HepG2 (cell line): ENCODE measurements around the gene CHST11. TPM values are rescaled to one million over a fixed set of nuclear protein-coding genes. Genes with fewer than 3 reads are reported as not detected.

Experiments
- ATAC-seq: fragments of 200-7000 bp; cut with Tn5 transposase; 3 replicates; pipeline ENCODE4 v1.9.1; 2020; ENCODE audit warnings: mild to moderate bottlenecking, moderate library complexity
- BruUV-seq: library from RNA; stranded (reverse); fragments of 400-500 nt; replicated peaks from 2 replicates; lab custom pipeline; 2021; lab: Mats Ljungman, UMichigan
- CTCF ChIA-PET: fragments of 300-600 bp; formaldehyde crosslinking; extraction: SDS; loops from one replicate; lab custom pipeline; 2021; ENCODE audit warnings: low total read pairs, inconsistent platforms, low intra/inter-chr PET ratio; lab: Yijun Ruan, JAX
- POLR2A ChIA-PET: fragments of 350-600 bp; sonication (Branson Sonifier 250); formaldehyde crosslinking; loops from one replicate; lab custom pipeline; 2020; ENCODE audit warnings: antibody characterized with exemption, inconsistent platforms; lab: Yijun Ruan, JAX
- DNase-seq: peaks from one replicate; pipeline ENCODE4 v3.0.0-alpha.2; 2015; ENCODE audit warnings: low spot score
- FAIRE-seq: peaks from 3 replicates; lab custom pipeline; 2011; peaks lifted over from hg19 to GRCh38; lab: Jason Lieb, UNC
- H2AFZ ChIP-seq: one replicate; pipeline ENCODE4 v1.6.1; 2011; ENCODE audit warnings: low read length, inconsistent platforms
- H3K27ac ChIP-seq: fragments of 300-600 bp; 3 replicates; pipeline ENCODE4 v1.8.0; 2011; ENCODE audit warnings: mixed run types, mild to moderate bottlenecking, mixed read lengths, low read length, inconsistent platforms; ENCODE audit not compliant: insufficient read depth; ENCODE audit errors: extremely low read length
- H3K27me3 ChIP-seq, 2 experiments: fragments of 200-600 bp in 1 of 2; 2 replicates in 1 of 2; 3 replicates in 1 of 2; pipeline versions ENCODE4 v1.6.0 to v1.8.0; 2011; ENCODE audit warnings: low read length in 2 of 2, mild to moderate bottlenecking in 2 of 2, moderate library complexity in 2 of 2, inconsistent platforms in 1 of 2; ENCODE audit not compliant: insufficient read depth in 2 of 2, control insufficient read depth in 1 of 2
- H3K36me3 ChIP-seq, 2 experiments: fragments of 200-600 bp in 1 of 2; replicated peaks in 1 of 2; 2 replicates in 1 of 2; 3 replicates in 1 of 2; pipeline versions ENCODE4 v1.5.1 to v1.8.0; 2011; ENCODE audit warnings: low read length in 2 of 2, inconsistent platforms in 1 of 2; ENCODE audit not compliant: insufficient read depth in 2 of 2, control insufficient read depth in 1 of 2
- H3K4me1 ChIP-seq: 2 replicates; pipeline ENCODE4 v1.5.1; 2012; ENCODE audit warnings: low read length, inconsistent platforms; ENCODE audit not compliant: insufficient read depth
- H3K4me2 ChIP-seq: 2 replicates; pipeline ENCODE4 v1.6.0; 2011; ENCODE audit warnings: low read depth, low read length, inconsistent platforms
- H3K4me3 ChIP-seq, 3 experiments: fragments of 200-600 bp in 1 of 3; sonication (generic), shearing (Covaris generic) in 1 of 3; replicated peaks in 1 of 3; 2 replicates each; pipeline ENCODE4 v1.5.1; 2011 to 2016; ENCODE audit warnings: low read length in 3 of 3, inconsistent platforms in 2 of 3, low read depth in 2 of 3, mild to moderate bottlenecking in 2 of 3, control low read depth in 1 of 3, mixed read lengths in 1 of 3; ENCODE audit not compliant: insufficient read depth in 1 of 3
- H3K79me2 ChIP-seq: one replicate; pipeline ENCODE4 v1.6.1; 2011; ENCODE audit warnings: low read length, inconsistent platforms; ENCODE audit not compliant: insufficient read depth
- H3K9ac ChIP-seq: 2 replicates; pipeline ENCODE4 v1.6.0; 2011; ENCODE audit warnings: mild to moderate bottlenecking, low read depth, low read length, inconsistent platforms; ENCODE audit not compliant: insufficient read depth
- H3K9me3 ChIP-seq: 2 replicates; pipeline ENCODE4 v1.5.1; 2012; ENCODE audit warnings: mild to moderate bottlenecking, low read length
- H4K20me1 ChIP-seq: 2 replicates; pipeline ENCODE4 v1.6.0; 2011; ENCODE audit warnings: inconsistent platforms, mild to moderate bottlenecking, low read length, moderate library complexity; ENCODE audit not compliant: insufficient read depth
- HNF4G ChIP-seq, 2 experiments: sonication (generic) in 1 of 2; formaldehyde crosslinking in 1 of 2; IDR thresholded peaks; 2 replicates each; pipeline versions ENCODE4 v1.4.0 to v1.6.1; 2011 to 2020; ENCODE audit warnings: borderline replicate concordance in 2 of 2, low read depth in 2 of 2, mild to moderate bottlenecking in 2 of 2, low read length in 1 of 2, missing genetic modification reagents in 1 of 2, moderate library complexity in 1 of 2
- KDM1A ChIP-seq: IDR thresholded peaks from 2 replicates; pipeline ENCODE4 v1.6.1; 2016; ENCODE audit warnings: missing compliant biosample characterization
- PRMT3 ChIP-seq: sonication (generic); formaldehyde crosslinking; IDR thresholded peaks from 2 replicates; pipeline ENCODE4 v1.8.1; 2022; ENCODE audit warnings: low read depth, mild to moderate bottlenecking, moderate library complexity, missing genetic modification reagents, borderline replicate concordance
- TBX3 ChIP-seq: fragments of 450-650 bp; IDR thresholded peaks from 2 replicates; pipeline ENCODE4 v1.6.1; 2017; ENCODE audit warnings: antibody characterized with exemption, mild to moderate bottlenecking, inconsistent platforms, borderline replicate concordance
- TEAD2 ChIP-seq: sonication (generic); formaldehyde crosslinking; IDR thresholded peaks from 2 replicates; pipeline ENCODE4 v1.9.0; 2021; ENCODE audit warnings: missing genetic modification reagents
- ZC3H4 ChIP-seq: sonication (generic); formaldehyde crosslinking; IDR thresholded peaks from 2 replicates; pipeline ENCODE4 v1.4.0; 2020; ENCODE audit warnings: missing genetic modification reagents, borderline replicate concordance
- ZNF10 ChIP-seq: sonication (generic); formaldehyde crosslinking; IDR thresholded peaks from 2 replicates; pipeline ENCODE4 v1.4.0; 2020; ENCODE audit warnings: mild to moderate bottlenecking, low read depth, missing genetic modification reagents, borderline replicate concordance
- ZNF329 ChIP-seq: sonication (generic); formaldehyde crosslinking; IDR thresholded peaks from 2 replicates; pipeline ENCODE4 v1.9.0; 2021; ENCODE audit warnings: low read depth, mild to moderate bottlenecking, missing genetic modification reagents
- WGBS: methylation state at CpG from one replicate; pipeline ENCODE4 v1.1.6; 2017; ENCODE audit warnings: low lambda C conversion rate; 5-methylcytosine and 5-hydroxymethylcytosine counted together
- in situ Hi-C: cut with HindIII; loops from 2 replicates; pipeline ENCODE4 v1.10.0; 2017; ENCODE audit warnings: low pct_unique_long_range_greater_than_20kb; ENCODE audit not compliant: extremely low pct_ligation_motif_present
- intact Hi-C: fragments of 100-400 bp; cut with micrococcal nuclease; formaldehyde crosslinking; loops from one replicate; pipeline ENCODE4 v1.10.0; 2022; ENCODE audit not compliant: unreplicated experiment
- polyA plus RNA-seq, 8 experiments: library from polyadenylated mRNA; depleted of rRNA in 3 of 8; stranded (reverse) in 7 of 8; unstranded in 1 of 8; fragments of >200 nt; fragmentation: Illumina TruSeq in 4 of 8; extraction: Trizol in 4 of 8; gene quantifications; 2 replicates each; pipeline versions ENCODE4 v1.2.1 to v1.2.3, GENCODE V29; 2011 to 2016; ENCODE audit warnings: low read depth in 4 of 8, missing spikeins in 1 of 8, mixed read lengths in 1 of 8; ENCODE audit not compliant: insufficient read depth in 1 of 8
- total RNA-seq, 5 experiments: library from RNA; depleted of rRNA; stranded (reverse); fragments of >200 nt; fragmentation: Illumina TruSeq; extraction: Trizol; gene quantifications; 2 replicates each; pipeline ENCODE4 v1.2.3, GENCODE V29; 2016; ENCODE audit warnings: low read depth in 1 of 5
- TF ChIP-seq, protein P1 (sequence below): sonication (generic); formaldehyde crosslinking; IDR thresholded peaks from 2 replicates; pipeline ENCODE4 v1.5.0; 2020; ENCODE audit warnings: mild to moderate bottlenecking, missing genetic modification reagents
- TF ChIP-seq, protein P2 (sequence below): sonication (generic); formaldehyde crosslinking; IDR thresholded peaks from 2 replicates; pipeline ENCODE4 v1.4.0; 2020; ENCODE audit warnings: mild to moderate bottlenecking, missing genetic modification reagents, borderline replicate concordance
- TF ChIP-seq, protein P3 (sequence below): IDR thresholded peaks from 2 replicates; pipeline ENCODE4 v1.6.1; 2012; ENCODE audit warnings: low read length, improper control_type of control experiment

Gene CHST11
- total and polyA plus RNA-seq, 2 of the 13 experiments (the other 11 are each of a cell fraction or from before 2014, with no cell fraction given): 0.15 TPM; not detected in 1

DNA sequence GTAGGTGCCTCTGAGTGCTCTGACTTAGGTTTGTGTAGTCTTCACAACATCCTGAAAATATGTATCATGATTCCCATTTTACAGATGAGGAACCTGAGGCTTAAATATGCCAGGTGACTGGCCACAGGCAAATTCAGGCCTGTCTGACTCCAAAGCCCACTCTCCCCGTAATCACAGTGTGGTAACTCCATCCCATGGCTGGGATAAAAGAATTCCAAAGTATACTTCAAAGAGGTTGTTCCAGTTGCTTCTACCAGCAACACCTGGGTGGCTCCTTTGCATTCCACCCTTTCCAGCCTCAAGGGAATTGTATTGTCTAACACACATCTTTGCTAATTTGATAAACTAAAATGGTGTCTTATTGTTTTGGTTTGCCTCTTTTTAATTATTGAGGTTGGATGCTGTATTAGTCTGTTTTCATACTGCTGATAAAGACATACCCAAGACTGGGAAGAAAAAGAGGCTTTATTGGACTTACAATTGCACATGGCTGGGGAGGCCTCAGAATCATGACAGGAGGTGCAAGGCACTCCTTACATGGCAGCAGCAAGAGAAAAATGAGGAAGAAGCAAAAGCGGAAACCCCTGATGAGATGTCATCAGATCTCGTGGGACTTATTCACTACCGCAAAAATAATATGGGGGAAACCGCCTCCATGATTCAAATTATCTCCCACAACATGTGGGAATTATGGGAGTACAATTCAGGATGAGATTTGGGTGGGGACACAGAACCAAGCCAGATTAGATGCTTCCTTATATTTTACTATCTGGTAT lies 9.9 kb upstream of the CHST11 start:
- CTCF ChIA-PET: no interaction called here
- no peak for FAIRE-seq

More for the DNA sequence above, 9.9 kb upstream of the CHST11 start:
- DNase-seq: no peak
- no peak overlapping the region for H3K9ac ChIP-seq
- peaks cover 0 to 13% of the 10 kb centered on the region in 2 experiments; a peak in 2 of 5 replicates for H3K27me3 ChIP-seq
- H2AFZ ChIP-seq: no peak overlapping the region
- H3K4me1 ChIP-seq: no peaks in the 10 kb centered on the region
- in situ Hi-C loops (no loop called here), intact Hi-C loops (no loop called here)
- no peaks in the 10 kb centered on the region for H3K9me3 ChIP-seq
- no peaks in the 10 kb centered on the region for H3K36me3 ChIP-seq
- H3K4me2 ChIP-seq: no peak overlapping the region
- no peak for ATAC-seq
- no peak overlapping the region for H3K27ac ChIP-seq
- POLR2A ChIA-PET: no interaction called here
- BruUV-seq: no TSS peak
- H4K20me1 ChIP-seq: no peaks in the 10 kb centered on the region
- 35% methylated on average over 5 of the region's 5 CpGs for WGBS
- no peaks in the 10 kb centered on the region for H3K79me2 ChIP-seq
- TF ChIP-seq HNF4G (IDR thresholded peaks at IDR 0.05; ENCODE audit: borderline replicate concordance, low read depth, low read length): no peak
- TF ChIP-seq HNF4G (CRISPR knock-in tag; IDR thresholded peaks at IDR 0.05; ENCODE audit: borderline replicate concordance, low read depth): no peak
- TF ChIP-seq, protein P1, sequence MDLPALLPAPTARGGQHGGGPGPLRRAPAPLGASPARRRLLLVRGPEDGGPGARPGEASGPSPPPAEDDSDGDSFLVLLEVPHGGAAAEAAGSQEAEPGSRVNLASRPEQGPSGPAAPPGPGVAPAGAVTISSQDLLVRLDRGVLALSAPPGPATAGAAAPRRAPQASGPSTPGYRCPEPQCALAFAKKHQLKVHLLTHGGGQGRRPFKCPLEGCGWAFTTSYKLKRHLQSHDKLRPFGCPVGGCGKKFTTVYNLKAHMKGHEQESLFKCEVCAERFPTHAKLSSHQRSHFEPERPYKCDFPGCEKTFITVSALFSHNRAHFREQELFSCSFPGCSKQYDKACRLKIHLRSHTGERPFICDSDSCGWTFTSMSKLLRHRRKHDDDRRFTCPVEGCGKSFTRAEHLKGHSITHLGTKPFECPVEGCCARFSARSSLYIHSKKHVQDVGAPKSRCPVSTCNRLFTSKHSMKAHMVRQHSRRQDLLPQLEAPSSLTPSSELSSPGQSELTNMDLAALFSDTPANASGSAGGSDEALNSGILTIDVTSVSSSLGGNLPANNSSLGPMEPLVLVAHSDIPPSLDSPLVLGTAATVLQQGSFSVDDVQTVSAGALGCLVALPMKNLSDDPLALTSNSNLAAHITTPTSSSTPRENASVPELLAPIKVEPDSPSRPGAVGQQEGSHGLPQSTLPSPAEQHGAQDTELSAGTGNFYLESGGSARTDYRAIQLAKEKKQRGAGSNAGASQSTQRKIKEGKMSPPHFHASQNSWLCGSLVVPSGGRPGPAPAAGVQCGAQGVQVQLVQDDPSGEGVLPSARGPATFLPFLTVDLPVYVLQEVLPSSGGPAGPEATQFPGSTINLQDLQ (CRISPR knock-in tag): no peak
- TF ChIP-seq PRMT3 (CRISPR knock-in tag): no peak
- TF ChIP-seq, protein P2, sequence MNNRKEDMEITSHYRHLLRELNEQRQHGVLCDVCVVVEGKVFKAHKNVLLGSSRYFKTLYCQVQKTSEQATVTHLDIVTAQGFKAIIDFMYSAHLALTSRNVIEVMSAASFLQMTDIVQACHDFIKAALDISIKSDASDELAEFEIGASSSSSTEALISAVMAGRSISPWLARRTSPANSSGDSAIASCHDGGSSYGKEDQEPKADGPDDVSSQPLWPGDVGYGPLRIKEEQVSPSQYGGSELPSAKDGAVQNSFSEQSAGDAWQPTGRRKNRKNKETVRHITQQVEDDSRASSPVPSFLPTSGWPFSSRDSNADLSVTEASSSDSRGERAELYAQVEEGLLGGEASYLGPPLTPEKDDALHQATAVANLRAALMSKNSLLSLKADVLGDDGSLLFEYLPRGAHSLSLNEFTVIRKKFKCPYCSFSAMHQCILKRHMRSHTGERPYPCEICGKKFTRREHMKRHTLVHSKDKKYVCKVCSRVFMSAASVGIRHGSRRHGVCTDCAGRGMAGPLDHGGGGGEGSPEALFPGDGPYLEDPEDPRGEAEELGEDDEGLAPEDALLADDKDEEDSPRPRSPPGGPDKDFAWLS: no peak
- TF ChIP-seq ZNF329 (CRISPR knock-in tag): no peak
- no peak for TF ChIP-seq TEAD2 (CRISPR knock-in tag)
- no peak for TF ChIP-seq TBX3
- no peak for TF ChIP-seq KDM1A
- no peak for TF ChIP-seq ZNF10 (CRISPR knock-in tag)
- TF ChIP-seq, protein P3, sequence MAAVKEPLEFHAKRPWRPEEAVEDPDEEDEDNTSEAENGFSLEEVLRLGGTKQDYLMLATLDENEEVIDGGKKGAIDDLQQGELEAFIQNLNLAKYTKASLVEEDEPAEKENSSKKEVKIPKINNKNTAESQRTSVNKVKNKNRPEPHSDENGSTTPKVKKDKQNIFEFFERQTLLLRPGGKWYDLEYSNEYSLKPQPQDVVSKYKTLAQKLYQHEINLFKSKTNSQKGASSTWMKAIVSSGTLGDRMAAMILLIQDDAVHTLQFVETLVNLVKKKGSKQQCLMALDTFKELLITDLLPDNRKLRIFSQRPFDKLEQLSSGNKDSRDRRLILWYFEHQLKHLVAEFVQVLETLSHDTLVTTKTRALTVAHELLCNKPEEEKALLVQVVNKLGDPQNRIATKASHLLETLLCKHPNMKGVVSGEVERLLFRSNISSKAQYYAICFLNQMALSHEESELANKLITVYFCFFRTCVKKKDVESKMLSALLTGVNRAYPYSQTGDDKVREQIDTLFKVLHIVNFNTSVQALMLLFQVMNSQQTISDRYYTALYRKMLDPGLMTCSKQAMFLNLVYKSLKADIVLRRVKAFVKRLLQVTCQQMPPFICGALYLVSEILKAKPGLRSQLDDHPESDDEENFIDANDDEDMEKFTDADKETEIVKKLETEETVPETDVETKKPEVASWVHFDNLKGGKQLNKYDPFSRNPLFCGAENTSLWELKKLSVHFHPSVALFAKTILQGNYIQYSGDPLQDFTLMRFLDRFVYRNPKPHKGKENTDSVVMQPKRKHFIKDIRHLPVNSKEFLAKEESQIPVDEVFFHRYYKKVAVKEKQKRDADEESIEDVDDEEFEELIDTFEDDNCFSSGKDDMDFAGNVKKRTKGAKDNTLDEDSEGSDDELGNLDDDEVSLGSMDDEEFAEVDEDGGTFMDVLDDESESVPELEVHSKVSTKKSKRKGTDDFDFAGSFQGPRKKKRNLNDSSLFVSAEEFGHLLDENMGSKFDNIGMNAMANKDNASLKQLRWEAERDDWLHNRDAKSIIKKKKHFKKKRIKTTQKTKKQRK: no peak
- TF ChIP-seq ZC3H4 (CRISPR knock-in tag): no peak
- TF ChIP-seq, all 625 proteins: peak for 0
- no peak overlapping the region for H3K4me3 ChIP-seq
